GM12878 (cell line): ENCODE data around the gene LRIT2.

Experiments
- EZH2 ChIP-seq: IDR thresholded peaks from 2 replicates; pipeline ENCODE4 v1.6.1; 2012; ENCODE audit warnings: low read depth, mild to moderate bottlenecking, control low read depth, inconsistent platforms, low read length, borderline replicate concordance; ENCODE audit not compliant: control insufficient read depth
- LARP7 ChIP-seq: fragments of 450-650 bp; IDR thresholded peaks from 2 replicates; pipeline ENCODE4 v1.6.1; 2017; ENCODE audit warnings: mild to moderate bottlenecking
- POLR2A ChIP-seq: IDR thresholded peaks from 2 replicates; pipeline ENCODE4 v1.6.1; 2011; ENCODE audit warnings: low read depth, mild to moderate bottlenecking, low read length
- RAD21 ChIP-seq: IDR thresholded peaks from 2 replicates; pipeline ENCODE4 v1.6.1; 2011; ENCODE audit warnings: mild to moderate bottlenecking, low read depth, low read length, moderate library complexity; ENCODE audit not compliant: insufficient read depth
- SP1 ChIP-seq: IDR thresholded peaks from one replicate; pipeline ENCODE4 v1.6.1; 2011; ENCODE audit warnings: low read depth, low read length
- TAF1 ChIP-seq: IDR thresholded peaks from 2 replicates; pipeline ENCODE4 v1.6.1; 2011; ENCODE audit warnings: mild to moderate bottlenecking, low read depth, low read length, borderline replicate concordance
- TCF12 ChIP-seq: IDR thresholded peaks from 2 replicates; pipeline ENCODE4 v1.6.1; 2011; ENCODE audit warnings: low read depth, mild to moderate bottlenecking, low read length

GRCh38 chr10:84217746-84218145, 7.6 kb downstream of the LRIT2 start:
- TF ChIP-seq TAF1 (no peak), TCF12 (no peak), LARP7 (no peak), POLR2A (no peak), SP1 (no peak), EZH2 (no peak), RAD21 (no peak)
